Endothelial cell of umbilical vein (primary cell): ENCODE measurements around the gene CDKN2AIP. TPM values are rescaled to one million over a fixed set of nuclear protein-coding genes. Genes with fewer than 3 reads are reported as not detected.

ENCODE experiments used
- BruUV-seq: library from RNA; stranded (reverse); fragments of 400-500 nt; replicated peaks from 2 replicates; lab custom pipeline; 2021; lab: Mats Ljungman, UMichigan
- CTCF ChIA-PET: fragments of 300-600, 350-600 bp; sonication (Branson Sonifier 250); formaldehyde crosslinking; loops from one replicate; lab custom pipeline; 2021; ENCODE audit warnings: antibody characterized with exemption, inconsistent platforms; lab: Charles Lee
- POLR2A ChIA-PET: fragments of 300-600, 350-600 bp; sonication (Branson Sonifier 250); formaldehyde crosslinking; loops from one replicate; lab custom pipeline; 2021; ENCODE audit warnings: antibody characterized with exemption, inconsistent platforms; lab: Charles Lee
- DNase-seq: peaks from one replicate; pipeline ENCODE4 v3.0.0-alpha.2; 2011; ENCODE audit warnings: low read depth, low spot score
- FAIRE-seq: peaks from 2 replicates; lab custom pipeline; 2011; peaks lifted over from hg19 to GRCh38; lab: Jason Lieb, UNC
- H2AFZ ChIP-seq: 2 replicates; pipeline ENCODE4 v1.6.0; 2012; ENCODE audit warnings: low read depth, low read length, control low read depth, inconsistent platforms
- H3K27ac ChIP-seq: 2 replicates; pipeline ENCODE4 v1.5.1; 2011; ENCODE audit warnings: low read depth, mild to moderate bottlenecking, control low read depth, low read length, moderate library complexity; ENCODE audit not compliant: insufficient read depth
- H3K27me3 ChIP-seq, 2 experiments: 2 replicates each; pipeline versions ENCODE4 v1.6.0 to v1.6.1; 2011; ENCODE audit warnings: low read length in 2 of 2, mixed read lengths in 1 of 2; ENCODE audit not compliant: control insufficient read depth in 2 of 2, insufficient read depth in 2 of 2
- H3K36me3 ChIP-seq, 2 experiments: 2 replicates in 1 of 2; 3 replicates in 1 of 2; pipeline ENCODE4 v1.5.1; 2011; ENCODE audit warnings: low read length in 2 of 2, mild to moderate bottlenecking in 1 of 2, moderate library complexity in 1 of 2; ENCODE audit not compliant: control insufficient read depth in 2 of 2, insufficient read depth in 2 of 2; ENCODE audit errors: extremely low read depth in 1 of 2
- H3K4me1 ChIP-seq: 3 replicates; pipeline ENCODE4 v1.5.1; 2011; ENCODE audit warnings: mild to moderate bottlenecking, low read length; ENCODE audit not compliant: control insufficient read depth, insufficient read depth; ENCODE audit errors: extremely low read depth
- H3K4me2 ChIP-seq: 2 replicates; pipeline ENCODE4 v1.6.1; 2011; ENCODE audit warnings: low read length, control low read depth, mixed read lengths; ENCODE audit not compliant: insufficient read depth
- H3K4me3 ChIP-seq, 3 experiments: fragments of 200-600 bp in 1 of 3; sonication (generic), shearing (Covaris generic) in 1 of 3; replicated peaks in 1 of 3; 2 replicates each; pipeline ENCODE4 v1.5.1; 2011 to 2016; ENCODE audit warnings: control low read depth in 3 of 3, low read length in 3 of 3, mild to moderate bottlenecking in 2 of 3, inconsistent platforms in 1 of 3, low read depth in 1 of 3, moderate library complexity in 1 of 3; ENCODE audit not compliant: insufficient read depth in 1 of 3
- H3K79me2 ChIP-seq: 2 replicates; pipeline ENCODE4 v1.6.0; 2012; ENCODE audit warnings: low read length, inconsistent platforms; ENCODE audit not compliant: control insufficient read depth, insufficient read depth
- H3K9ac ChIP-seq: replicated peaks from 2 replicates; pipeline ENCODE3; 2011; ENCODE audit warnings: low read length, control low read depth; ENCODE audit not compliant: insufficient read depth; ENCODE audit errors: extremely low read depth
- H3K9me1 ChIP-seq: replicated peaks from 3 replicates; pipeline ENCODE4 v1.6.0; 2011; ENCODE audit warnings: mild to moderate bottlenecking, low read length; ENCODE audit not compliant: control insufficient read depth, insufficient read depth; ENCODE audit errors: extremely low read depth
- H3K9me3 ChIP-seq: replicated peaks from 2 replicates; pipeline ENCODE4 v1.5.1; 2012; ENCODE audit warnings: low read length, inconsistent platforms; ENCODE audit not compliant: control insufficient read depth, insufficient read depth
- H4K20me1 ChIP-seq: replicated peaks from 2 replicates; pipeline ENCODE3; 2011; ENCODE audit warnings: mild to moderate bottlenecking, low read length; ENCODE audit not compliant: control insufficient read depth, insufficient read depth; ENCODE audit errors: extremely low read depth
- CTCF ChIP-seq, 2 donors: IDR thresholded peaks; 1 replicate in 1 of 2; 2 replicates in 1 of 2; pipeline ENCODE4 v1.5.1; 2011; ENCODE audit warnings: low read length in 2 of 2, mild to moderate bottlenecking in 2 of 2, moderate library complexity in 2 of 2, control low read depth in 1 of 2, inconsistent platforms in 1 of 2, low read depth in 1 of 2; ENCODE audit not compliant: insufficient read depth in 1 of 2; ENCODE audit errors: extremely low read depth in 1 of 2
- EZH2 ChIP-seq: IDR thresholded peaks from 2 replicates; pipeline ENCODE4 v1.6.1; 2012; ENCODE audit warnings: borderline replicate concordance, low read depth, mild to moderate bottlenecking, moderate library complexity, low read length, inconsistent platforms; ENCODE audit not compliant: severe bottlenecking
- FOS ChIP-seq: IDR thresholded peaks from 2 replicates; pipeline ENCODE4 v1.6.1; 2011; ENCODE audit warnings: mild to moderate bottlenecking, low read length, moderate library complexity, borderline replicate concordance; ENCODE audit not compliant: insufficient read depth
- GATA2 ChIP-seq: IDR thresholded peaks from 2 replicates; pipeline ENCODE4 v1.7.0; 2011; ENCODE audit warnings: low read depth, mild to moderate bottlenecking, moderate library complexity, mixed read lengths, low read length; ENCODE audit not compliant: insufficient read length, insufficient read depth
- JUN ChIP-seq: IDR thresholded peaks from 2 replicates; pipeline ENCODE4 v1.6.1; 2011; ENCODE audit warnings: borderline replicate concordance, low read depth; ENCODE audit not compliant: insufficient read length, insufficient read depth
- MAX ChIP-seq: IDR thresholded peaks from 2 replicates; pipeline ENCODE4 v1.6.1; 2011; ENCODE audit not compliant: insufficient read depth, insufficient read length
- MYC ChIP-seq: IDR thresholded peaks from one replicate; pipeline ENCODE4 v1.6.1; 2011; ENCODE audit warnings: mild to moderate bottlenecking, low read depth, low read length
- POLR2A ChIP-seq: IDR thresholded peaks from 2 replicates; pipeline ENCODE4 v1.6.1; 2012; ENCODE audit warnings: low read depth, mild to moderate bottlenecking, control low read depth, low read length
- POLR2AphosphoS5 ChIP-seq: IDR thresholded peaks from 2 replicates; pipeline ENCODE4 v1.6.1; 2012; ENCODE audit warnings: low read depth, mild to moderate bottlenecking, control low read depth, low read length, moderate library complexity; ENCODE audit not compliant: insufficient read depth
- dilution Hi-C: fragments of 300-500 bp; cut with MboI; formaldehyde crosslinking; loops from one replicate; pipeline ENCODE4 v1.15.0; 2019; ENCODE audit warnings: low sequenced_read_pairs; ENCODE audit not compliant: extremely low pct_ligation_motif_present
- intact Hi-C: fragments of 100-400 bp; cut with micrococcal nuclease; formaldehyde crosslinking; loops from one replicate; pipeline ENCODE4 v1.10.0; 2022
- polyA plus RNA-seq, 4 experiments: library from polyadenylated mRNA; depleted of rRNA in 3 of 4; stranded (reverse) in 3 of 4; unstranded in 1 of 4; fragments of >200 nt; gene quantifications; 2 replicates each; pipeline versions ENCODE4 v1.2.1 to v1.2.3, GENCODE V29; 2011 to 2012; ENCODE audit warnings: missing spikeins in 1 of 4
- total RNA-seq: library from RNA; stranded (reverse); gene quantifications from 2 replicates; pipeline ENCODE4 v1.2.3, GENCODE V29; 2021

The CDKN2AIP gene
- total and polyA plus RNA-seq, 2 donors (not counting 3 experiments of a cell fraction or from before 2014, with no cell fraction given) = 5.1 to 12.8 TPM

- CTCF ChIA-PET = interaction anchor here (1.1 kb wide), 1 partner anchor 17 kb away, joined by 3 read pairs; no protein-coding TSS in a partner anchor
- H3K4me3 ChIP-seq = no peak overlapping the region
- no peaks in the 10 kb centered on the region for H3K79me2 ChIP-seq
- dilution Hi-C loops = no loop called here
- BruUV-seq = no TSS peak
- H2AFZ ChIP-seq = no peak overlapping the region
- POLR2A ChIA-PET = interaction anchor here (0.5 to 0.6 kb wide), 2 partner anchors 38 to 331 kb away, joined by 4 to 6 read pairs; no protein-coding TSS in a partner anchor
- no peak for TF ChIP-seq MYC
- TF ChIP-seq JUN = no peak
- no peak for TF ChIP-seq EZH2
- TF ChIP-seq GATA2 = no peak
- no peak for TF ChIP-seq CTCF (IDR thresholded peaks at IDR 0.05; ENCODE audit: extremely low read depth in 1 of 2, insufficient read depth in 1 of 2, low read depth in 1 of 2, low read length in 2 of 2)
- TF ChIP-seq POLR2AphosphoS5 = no peak
- TF ChIP-seq MAX = no peak
- no peak for TF ChIP-seq POLR2A
- no peak for TF ChIP-seq FOS
- no peak overlapping the region for H3K27ac ChIP-seq
- no peaks in the 10 kb centered on the region for H3K9me1 ChIP-seq
- no peak overlapping the region for H3K9ac ChIP-seq
- no peaks in the 10 kb centered on the region for H3K27me3 ChIP-seq
- DNase-seq = no peak
- no peaks in the 10 kb centered on the region for H3K4me1 ChIP-seq
- no peak for FAIRE-seq
- no peaks in the 10 kb centered on the region for H3K36me3 ChIP-seq
- H4K20me1 ChIP-seq = no peaks in the 10 kb centered on the region
- intact Hi-C loops = no loop called here
- no peak overlapping the region for H3K4me2 ChIP-seq
- no peaks in the 10 kb centered on the region for H3K9me3 ChIP-seq
Observed at GRCh38 chr4:183424109-183424744, 20.2 kb upstream of the CDKN2AIP start.
